HEK293 (cell line): ENCODE data around the gene ANGPT4.

Experiments
- CTCF ChIA-PET: fragments of 350-600 bp; formaldehyde crosslinking; extraction: SDS; loops from one replicate; lab custom pipeline; 2021; ENCODE audit warnings: antibody characterized with exemption; lab: Yijun Ruan, JAX
- POLR2A ChIA-PET: fragments of 300-600 bp; formaldehyde crosslinking; extraction: SDS; loops from one replicate; lab custom pipeline; 2020; ENCODE audit warnings: antibody characterized with exemption, inconsistent platforms; lab: Yijun Ruan, JAX
- H3K27ac ChIP-seq: fragments of 200-500 bp; sonication (Bioruptor generic); 2 replicates; pipeline ENCODE4 v1.5.1; 2014; ENCODE audit warnings: low read depth, low read length, control low read depth, inconsistent platforms; ENCODE audit errors: extremely low read depth
- H3K36me3 ChIP-seq, 2 experiments: fragments of 200-500 bp in 1 of 2; sonication (Bioruptor generic) in 1 of 2; 1 replicate in 1 of 2; 2 replicates in 1 of 2; pipeline ENCODE4 v1.5.1; 2014 to 2017; ENCODE audit warnings: inconsistent platforms in 2 of 2, low read length in 2 of 2; ENCODE audit not compliant: control insufficient read depth in 2 of 2, insufficient read depth in 1 of 2
- H3K4me1 ChIP-seq: fragments of 200-500 bp; sonication (Bioruptor generic); 2 replicates; pipeline ENCODE4 v1.5.1; 2014; ENCODE audit warnings: mild to moderate bottlenecking, low read length, inconsistent platforms; ENCODE audit not compliant: control insufficient read depth, insufficient read depth
- H3K4me3 ChIP-seq: 2 replicates; pipeline ENCODE4 v1.5.1; 2011; ENCODE audit warnings: low read depth, mild to moderate bottlenecking, control low read depth, low read length, moderate library complexity
- H3K9me3 ChIP-seq: fragments of 200-500 bp; sonication (Bioruptor generic); 2 replicates; pipeline ENCODE4 v1.5.1; 2014; ENCODE audit warnings: low read depth, low read length, inconsistent platforms; ENCODE audit not compliant: control insufficient read depth, insufficient read depth
- GLIS1 ChIP-seq: fragments of 450-650 bp; formaldehyde crosslinking; IDR thresholded peaks from 2 replicates; pipeline ENCODE4 v1.5.1; 2016; ENCODE audit warnings: missing biosample characterization, missing genetic modification characterization
- KLF7 ChIP-seq: fragments of 450-650 bp; formaldehyde crosslinking; IDR thresholded peaks from 2 replicates; pipeline ENCODE4 v1.5.1; 2016; ENCODE audit warnings: missing biosample characterization, missing genetic modification characterization, borderline replicate concordance
- MYNN ChIP-seq: fragments of 450-650 bp; formaldehyde crosslinking; IDR thresholded peaks from 2 replicates; pipeline ENCODE4 v1.5.1; 2016; ENCODE audit warnings: missing biosample characterization, missing genetic modification characterization, borderline replicate concordance
- TRIM28 ChIP-seq: IDR thresholded peaks from 2 replicates; pipeline ENCODE4 v1.6.1; 2011; ENCODE audit warnings: low read length, control low read depth, borderline replicate concordance
- YY1 ChIP-seq: fragments of 450-650 bp; formaldehyde crosslinking; IDR thresholded peaks from 2 replicates; pipeline ENCODE4 v1.5.1; 2018; ENCODE audit warnings: missing biosample characterization, missing genetic modification characterization
- ZBTB17 ChIP-seq: fragments of 450-650 bp; formaldehyde crosslinking; IDR thresholded peaks from 2 replicates; pipeline ENCODE4 v1.5.1; 2016; ENCODE audit warnings: missing biosample characterization, missing genetic modification characterization
- ZNF391 ChIP-seq: fragments of 450-650 bp; formaldehyde crosslinking; IDR thresholded peaks from 2 replicates; pipeline ENCODE4 v1.5.1; 2016; ENCODE audit warnings: low read depth, missing biosample characterization, missing genetic modification characterization, borderline replicate concordance
- ZNF555 ChIP-seq: fragments of 450-650 bp; formaldehyde crosslinking; conservative IDR thresholded peaks from 2 replicates; pipeline ENCODE4 v1.5.1; 2017; ENCODE audit warnings: missing biosample characterization, mild to moderate bottlenecking, missing genetic modification characterization, inconsistent platforms
- ZNF600 ChIP-seq: fragments of 450-650 bp; formaldehyde crosslinking; IDR thresholded peaks from 2 replicates; pipeline ENCODE4 v1.5.1; 2016; ENCODE audit warnings: missing biosample characterization, missing genetic modification characterization
- ZNF843 ChIP-seq: fragments of 450-650 bp; formaldehyde crosslinking; IDR thresholded peaks from 2 replicates; pipeline ENCODE4 v1.5.1; 2016; ENCODE audit warnings: missing biosample characterization, missing genetic modification characterization
- ZXDB ChIP-seq: fragments of 450-650 bp; formaldehyde crosslinking; IDR thresholded peaks from 2 replicates; pipeline ENCODE4 v1.5.1; 2016; ENCODE audit warnings: missing biosample characterization, missing genetic modification characterization
- TF ChIP-seq, protein P1 (sequence below): fragments of 450-650 bp; formaldehyde crosslinking; IDR thresholded peaks from 2 replicates; pipeline ENCODE4 v1.5.1; 2016; ENCODE audit warnings: missing biosample characterization, missing genetic modification characterization
- TF ChIP-seq, protein P2 (sequence below): fragments of 450-650 bp; formaldehyde crosslinking; IDR thresholded peaks from 2 replicates; pipeline ENCODE4 v1.5.1; 2016; ENCODE audit warnings: missing biosample characterization, missing genetic modification characterization
- TF ChIP-seq, protein P3 (sequence below): fragments of 450-650 bp; formaldehyde crosslinking; IDR thresholded peaks from 2 replicates; pipeline ENCODE4 v1.5.1; 2017; ENCODE audit warnings: missing biosample characterization, missing genetic modification characterization
- TF ChIP-seq, protein P4 (sequence below): fragments of 450-650 bp; formaldehyde crosslinking; IDR thresholded peaks from 2 replicates; pipeline ENCODE4 v1.5.1; 2016; ENCODE audit warnings: missing biosample characterization, missing genetic modification characterization
- TF ChIP-seq, protein P5 (sequence below): fragments of 450-650 bp; formaldehyde crosslinking; IDR thresholded peaks from 2 replicates; pipeline ENCODE4 v1.5.1; 2016; ENCODE audit warnings: missing biosample characterization, missing genetic modification characterization

ANGPT4 gene

DNA sequence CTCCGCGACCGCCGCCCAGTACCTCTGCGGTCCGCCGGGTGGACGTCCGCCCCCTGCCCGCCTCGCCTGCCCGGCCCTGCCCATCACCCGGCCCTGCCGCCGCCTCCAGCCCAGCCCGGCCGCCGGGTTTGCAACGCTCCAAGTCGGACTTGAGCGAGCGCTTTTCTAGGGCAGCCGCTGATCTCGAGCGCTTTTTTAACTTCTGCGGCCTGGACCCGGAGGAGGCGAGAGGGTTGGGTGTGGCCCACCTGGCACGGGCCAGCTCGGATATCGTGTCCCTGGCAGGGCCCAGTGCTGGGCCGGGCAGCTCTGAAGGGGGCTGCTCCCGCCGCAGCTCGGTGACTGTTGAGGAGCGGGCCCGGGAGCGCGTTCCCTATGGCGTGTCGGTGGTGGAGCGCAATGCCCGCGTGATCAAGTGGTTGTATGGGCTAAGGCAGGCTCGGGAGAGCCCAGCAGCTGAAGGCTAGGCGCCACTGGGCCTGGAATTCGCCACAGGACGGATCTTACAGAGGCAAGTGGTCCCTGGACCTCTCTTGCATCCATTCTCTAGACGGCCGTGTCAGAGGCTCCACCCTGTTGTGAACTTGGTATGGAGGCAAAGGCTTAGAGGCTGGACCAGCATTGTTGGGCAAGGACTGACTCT, 70.8 kb downstream of the ANGPT4 start:
- no peaks in the 10 kb centered on the region for H3K9me3 ChIP-seq
- H3K36me3 ChIP-seq: peaks cover 0 to 2% of the 10 kb centered on the region in 2 experiments; a peak in 1 of 3 replicates
- ChIA-PET POLR2A (interaction anchor here (2.1 kb wide), 1 partner anchor 12 kb away, joined by 13 read pairs; the partner anchor contains the start of gene FAM110A), CTCF (interaction anchor here (0.7 kb wide), 1 partner anchor 327 kb away, joined by 3 read pairs; no protein-coding TSS in a partner anchor)
- peaks cover 2% of the 10 kb centered on the region; the same call in 1 of the 2 replicates for H3K4me1 ChIP-seq
- H3K27ac ChIP-seq: no peak overlapping the region
- TF ChIP-seq, protein P1, sequence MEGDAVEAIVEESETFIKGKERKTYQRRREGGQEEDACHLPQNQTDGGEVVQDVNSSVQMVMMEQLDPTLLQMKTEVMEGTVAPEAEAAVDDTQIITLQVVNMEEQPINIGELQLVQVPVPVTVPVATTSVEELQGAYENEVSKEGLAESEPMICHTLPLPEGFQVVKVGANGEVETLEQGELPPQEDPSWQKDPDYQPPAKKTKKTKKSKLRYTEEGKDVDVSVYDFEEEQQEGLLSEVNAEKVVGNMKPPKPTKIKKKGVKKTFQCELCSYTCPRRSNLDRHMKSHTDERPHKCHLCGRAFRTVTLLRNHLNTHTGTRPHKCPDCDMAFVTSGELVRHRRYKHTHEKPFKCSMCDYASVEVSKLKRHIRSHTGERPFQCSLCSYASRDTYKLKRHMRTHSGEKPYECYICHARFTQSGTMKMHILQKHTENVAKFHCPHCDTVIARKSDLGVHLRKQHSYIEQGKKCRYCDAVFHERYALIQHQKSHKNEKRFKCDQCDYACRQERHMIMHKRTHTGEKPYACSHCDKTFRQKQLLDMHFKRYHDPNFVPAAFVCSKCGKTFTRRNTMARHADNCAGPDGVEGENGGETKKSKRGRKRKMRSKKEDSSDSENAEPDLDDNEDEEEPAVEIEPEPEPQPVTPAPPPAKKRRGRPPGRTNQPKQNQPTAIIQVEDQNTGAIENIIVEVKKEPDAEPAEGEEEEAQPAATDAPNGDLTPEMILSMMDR (tag by site-specific recombination): no peak
- TF ChIP-seq GLIS1 (tag by site-specific recombination): no peak
- TF ChIP-seq, protein P2, sequence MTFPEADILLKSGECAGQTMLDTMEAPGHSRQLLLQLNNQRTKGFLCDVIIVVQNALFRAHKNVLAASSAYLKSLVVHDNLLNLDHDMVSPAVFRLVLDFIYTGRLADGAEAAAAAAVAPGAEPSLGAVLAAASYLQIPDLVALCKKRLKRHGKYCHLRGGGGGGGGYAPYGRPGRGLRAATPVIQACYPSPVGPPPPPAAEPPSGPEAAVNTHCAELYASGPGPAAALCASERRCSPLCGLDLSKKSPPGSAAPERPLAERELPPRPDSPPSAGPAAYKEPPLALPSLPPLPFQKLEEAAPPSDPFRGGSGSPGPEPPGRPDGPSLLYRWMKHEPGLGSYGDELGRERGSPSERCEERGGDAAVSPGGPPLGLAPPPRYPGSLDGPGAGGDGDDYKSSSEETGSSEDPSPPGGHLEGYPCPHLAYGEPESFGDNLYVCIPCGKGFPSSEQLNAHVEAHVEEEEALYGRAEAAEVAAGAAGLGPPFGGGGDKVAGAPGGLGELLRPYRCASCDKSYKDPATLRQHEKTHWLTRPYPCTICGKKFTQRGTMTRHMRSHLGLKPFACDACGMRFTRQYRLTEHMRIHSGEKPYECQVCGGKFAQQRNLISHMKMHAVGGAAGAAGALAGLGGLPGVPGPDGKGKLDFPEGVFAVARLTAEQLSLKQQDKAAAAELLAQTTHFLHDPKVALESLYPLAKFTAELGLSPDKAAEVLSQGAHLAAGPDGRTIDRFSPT (tag by site-specific recombination): no peak
- TF ChIP-seq, protein P3, sequence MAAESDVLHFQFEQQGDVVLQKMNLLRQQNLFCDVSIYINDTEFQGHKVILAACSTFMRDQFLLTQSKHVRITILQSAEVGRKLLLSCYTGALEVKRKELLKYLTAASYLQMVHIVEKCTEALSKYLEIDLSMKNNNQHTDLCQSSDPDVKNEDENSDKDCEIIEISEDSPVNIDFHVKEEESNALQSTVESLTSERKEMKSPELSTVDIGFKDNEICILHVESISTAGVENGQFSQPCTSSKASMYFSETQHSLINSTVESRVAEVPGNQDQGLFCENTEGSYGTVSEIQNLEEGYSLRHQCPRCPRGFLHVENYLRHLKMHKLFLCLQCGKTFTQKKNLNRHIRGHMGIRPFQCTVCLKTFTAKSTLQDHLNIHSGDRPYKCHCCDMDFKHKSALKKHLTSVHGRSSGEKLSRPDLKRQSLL (tag by site-specific recombination): no peak
- no peak for TF ChIP-seq MYNN (tag by site-specific recombination)
- no peak for TF ChIP-seq ZNF843 (tag by site-specific recombination)
- TF ChIP-seq ZNF555 (tag by site-specific recombination): no peak
- TF ChIP-seq ZNF600 (tag by site-specific recombination): no peak
- no peak for TF ChIP-seq KLF7 (tag by site-specific recombination)
- TF ChIP-seq ZXDB (tag by site-specific recombination): no peak
- TF ChIP-seq YY1: no peak
- TF ChIP-seq ZBTB17: no peak
- TF ChIP-seq, protein P4, sequence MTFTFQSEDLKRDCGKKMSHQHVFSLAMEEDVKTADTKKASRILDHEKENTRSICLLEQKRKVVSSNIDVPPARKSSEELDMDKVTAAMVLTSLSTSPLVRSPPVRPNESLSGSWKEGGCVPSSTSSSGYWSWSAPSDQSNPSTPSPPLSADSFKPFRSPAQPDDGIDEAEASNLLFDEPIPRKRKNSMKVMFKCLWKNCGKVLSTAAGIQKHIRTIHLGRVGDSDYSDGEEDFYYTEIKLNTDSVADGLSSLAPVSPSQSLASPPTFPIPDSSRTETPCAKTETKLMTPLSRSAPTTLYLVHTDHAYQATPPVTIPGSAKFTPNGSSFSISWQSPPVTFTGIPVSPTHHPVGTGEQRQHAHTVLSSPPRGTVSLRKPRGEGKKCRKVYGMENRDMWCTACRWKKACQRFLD (tag by site-specific recombination): no peak
- no peak for TF ChIP-seq TRIM28
- TF ChIP-seq, protein P5, sequence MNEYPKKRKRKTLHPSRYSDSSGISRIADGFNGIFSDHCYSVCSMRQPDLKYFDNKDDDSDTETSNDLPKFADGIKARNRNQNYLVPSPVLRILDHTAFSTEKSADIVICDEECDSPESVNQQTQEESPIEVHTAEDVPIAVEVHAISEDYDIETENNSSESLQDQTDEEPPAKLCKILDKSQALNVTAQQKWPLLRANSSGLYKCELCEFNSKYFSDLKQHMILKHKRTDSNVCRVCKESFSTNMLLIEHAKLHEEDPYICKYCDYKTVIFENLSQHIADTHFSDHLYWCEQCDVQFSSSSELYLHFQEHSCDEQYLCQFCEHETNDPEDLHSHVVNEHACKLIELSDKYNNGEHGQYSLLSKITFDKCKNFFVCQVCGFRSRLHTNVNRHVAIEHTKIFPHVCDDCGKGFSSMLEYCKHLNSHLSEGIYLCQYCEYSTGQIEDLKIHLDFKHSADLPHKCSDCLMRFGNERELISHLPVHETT (tag by site-specific recombination): no peak
- no peak for TF ChIP-seq ZNF391 (tag by site-specific recombination)
- no peak overlapping the region for H3K4me3 ChIP-seq
